Activated CD4-positive, alpha-beta T cell treated with anti-CD3 and anti-CD28 coated beads, Interleukin-2, amount 10 ng/mL, durations not matched to agents 7 days and 5 days (primary cell): ENCODE results near the gene RHBDL1. TPM values are rescaled to one million over a fixed set of nuclear protein-coding genes. Genes with fewer than 3 reads are reported as not detected.

Experiments used
- CTCF ChIA-PET: fragments of 350-600 bp; sonication (Branson Sonifier 250); formaldehyde crosslinking; loops from one replicate; lab custom pipeline; 2021; ENCODE audit warnings: antibody characterized with exemption; lab: Charles Lee
- POLR2A ChIA-PET: fragments of 350-600 bp; sonication (Branson Sonifier 250); formaldehyde crosslinking; loops from one replicate; lab custom pipeline; 2021; ENCODE audit warnings: antibody characterized with exemption; lab: Charles Lee
- DNase-seq: peaks from one replicate; pipeline ENCODE4 v3.0.0-alpha.2; 2020
- H3K27ac Mint-ChIP-seq: one replicate; pipeline ENCODE4 v1.8.0; 2021; ENCODE audit warnings: mild to moderate bottlenecking, moderate library complexity, mixed read lengths
- H3K27me3 Mint-ChIP-seq: one replicate; pipeline ENCODE4 v1.8.0; 2021; ENCODE audit warnings: mixed read lengths
- H3K36me3 Mint-ChIP-seq: one replicate; pipeline ENCODE4 v1.8.0; 2021; ENCODE audit warnings: low read depth, mixed read lengths
- H3K4me1 Mint-ChIP-seq: one replicate; pipeline ENCODE4 v1.8.0; 2021; ENCODE audit warnings: mixed read lengths
- H3K4me3 Mint-ChIP-seq: one replicate; pipeline ENCODE4 v1.8.0; 2021; ENCODE audit warnings: mild to moderate bottlenecking, moderate library complexity, mixed read lengths
- H3K9me3 Mint-ChIP-seq: one replicate; pipeline ENCODE4 v1.8.0; 2021; ENCODE audit warnings: mixed read lengths
- total RNA-seq, 2 experiments: library from RNA; stranded (reverse); gene quantifications; one replicate each; pipeline ENCODE4 v1.2.3, GENCODE V29; 2021

RHBDL1 gene
- total RNA-seq, 2 experiments from 2014 or later = 1.5 to 1.7 TPM

GRCh38 chr16:641326-642188 is 33.9 kb upstream of the RHBDL1 start, which contains the start of gene MCRIP2:
Gene MCRIP2 (plus strand): TSS chr16:641828. CDS start chr16:641992, 164 bp downstream.
- Mint-ChIP-seq H3K4me3 (peak within 1 kb of the TSS; percentile 67), H3K27me3 (peaks cover 3% of the 10 kb centered on the region), H3K27ac (peak within 1 kb of the TSS; percentile 33), H3K4me1 (peaks cover 20% of the 10 kb centered on the region), H3K36me3 (no peaks in the 10 kb centered on the region), H3K9me3 (no peaks in the 10 kb centered on the region)
- ChIA-PET CTCF (interaction anchor here (1.0 kb wide), 1 partner anchor 15 kb away, joined by 3 read pairs; no protein-coding TSS in a partner anchor), POLR2A (interaction anchor here (0.5 kb wide), 1 partner anchor 1896 kb away, joined by 3 read pairs; the partner anchor contains the start of gene PDPK1)
- peak; percentile 68 for DNase-seq

- ChIA-PET POLR2A (interaction anchor here (0.5 to 0.7 kb wide), 2 partner anchors 425 to 1895 kb away, joined by 3 read pairs; partner anchors contain the start of gene PDPK1), CTCF (interaction anchor here (1.0 kb wide), 1 partner anchor 14 kb away, joined by 3 read pairs; no protein-coding TSS in a partner anchor)
- DNase-seq = peak; percentile 31
- Mint-ChIP-seq H3K27me3 (no peaks in the 10 kb centered on the region), H3K4me3 (peak overlapping the region; percentile 67), H3K27ac (peak overlapping the region; percentile 25), H3K9me3 (no peaks in the 10 kb centered on the region), H3K36me3 (no peaks in the 10 kb centered on the region), H3K4me1 (peaks cover 17% of the 10 kb centered on the region)
Measured at GRCh38 chr16:642189-643049, 33.1 kb upstream of the RHBDL1 start.

GRCh38 chr16:643050-643368 is 32.5 kb upstream of the RHBDL1 start:
- Mint-ChIP-seq H3K27me3 (no peaks in the 10 kb centered on the region), H3K4me1 (peaks cover 19% of the 10 kb centered on the region), H3K36me3 (no peaks in the 10 kb centered on the region), H3K27ac (peak overlapping the region; percentile 25), H3K4me3 (peak overlapping the region; percentile 67), H3K9me3 (no peaks in the 10 kb centered on the region)
- no peak for DNase-seq
- CTCF ChIA-PET = interaction anchor here (1.0 kb wide), 1 partner anchor 14 kb away, joined by 3 read pairs; no protein-coding TSS in a partner anchor
- POLR2A ChIA-PET = no interaction called here

- CTCF ChIA-PET = no interaction called here
Measured at GRCh38 chr16:644556-644955, 30.9 kb upstream of the RHBDL1 start.

GRCh38 chr16:645852-646678 is 29.4 kb upstream of the RHBDL1 start:
- Mint-ChIP-seq H3K27ac (no peak overlapping the region), H3K4me1 (peaks cover 30% of the 10 kb centered on the region), H3K36me3 (no peaks in the 10 kb centered on the region), H3K4me3 (no peak overlapping the region), H3K27me3 (no peaks in the 10 kb centered on the region), H3K9me3 (no peaks in the 10 kb centered on the region)
- CTCF ChIA-PET = no interaction called here
- no peak for DNase-seq
- POLR2A ChIA-PET = no interaction called here

More at GRCh38 chr16:644556-644955, 30.9 kb upstream of the RHBDL1 start:
- H3K27ac Mint-ChIP-seq = peak overlapping the region; percentile 19
- H3K9me3 Mint-ChIP-seq = no peaks in the 10 kb centered on the region
- POLR2A ChIA-PET = no interaction called here
- peaks cover 26% of the 10 kb centered on the region for H3K4me1 Mint-ChIP-seq
- no peak for DNase-seq
- no peaks in the 10 kb centered on the region for H3K36me3 Mint-ChIP-seq
- no peaks in the 10 kb centered on the region for H3K27me3 Mint-ChIP-seq
- peak overlapping the region; percentile 25 for H3K4me3 Mint-ChIP-seq

- no peaks in the 10 kb centered on the region for H3K9me3 Mint-ChIP-seq
- H3K4me3 Mint-ChIP-seq = no peak overlapping the region
- H3K36me3 Mint-ChIP-seq = no peaks in the 10 kb centered on the region
- CTCF ChIA-PET = no interaction called here
- H3K4me1 Mint-ChIP-seq = peaks cover 30% of the 10 kb centered on the region
- POLR2A ChIA-PET = no interaction called here
- no peaks in the 10 kb centered on the region for H3K27me3 Mint-ChIP-seq
- no peak overlapping the region for H3K27ac Mint-ChIP-seq
- no peak for DNase-seq
Measured at GRCh38 chr16:646679-647172, 28.7 kb upstream of the RHBDL1 start.

GRCh38 chr16:647173-647902 is 28.1 kb upstream of the RHBDL1 start:
- no peaks in the 10 kb centered on the region for H3K9me3 Mint-ChIP-seq
- no peaks in the 10 kb centered on the region for H3K27me3 Mint-ChIP-seq
- no peak for DNase-seq
- no peaks in the 10 kb centered on the region for H3K36me3 Mint-ChIP-seq
- peaks cover 30% of the 10 kb centered on the region for H3K4me1 Mint-ChIP-seq
- no peak overlapping the region for H3K4me3 Mint-ChIP-seq
- no peak overlapping the region for H3K27ac Mint-ChIP-seq
- POLR2A ChIA-PET = no interaction called here
- CTCF ChIA-PET = interaction anchor here (0.7 to 1.5 kb wide), 7 partner anchors 11 to 58 kb away, joined by 3 to 7 read pairs (median 3); partner anchors contain the start of gene METTL26

- CTCF ChIA-PET = interaction anchor here (0.7 to 1.5 kb wide), 8 partner anchors 11 to 59 kb away, joined by 3 to 7 read pairs (median 3); partner anchors contain the start of gene METTL26
Measured at GRCh38 chr16:648071-648780, 27.2 kb upstream of the RHBDL1 start.

GRCh38 chr16:648781-649589 is 26.5 kb upstream of the RHBDL1 start, which contains the start of gene WDR90:
Gene WDR90 (plus strand): TSS chr16:649365. CDS start chr16:649417, 52 bp downstream.
- Mint-ChIP-seq H3K4me1 (peaks cover 22% of the 10 kb centered on the region), H3K36me3 (no peaks in the 10 kb centered on the region), H3K9me3 (no peaks in the 10 kb centered on the region), H3K4me3 (peak within 1 kb of the TSS; percentile 73), H3K27ac (peak within 1 kb of the TSS; percentile 77), H3K27me3 (no peaks in the 10 kb centered on the region)
- ChIA-PET POLR2A (interaction anchor here (0.7 kb wide), 1 partner anchor 20 kb away, joined by 3 read pairs; no protein-coding TSS in a partner anchor), CTCF (interaction anchor here (0.9 to 3.1 kb wide), 7 partner anchors 10 to 60 kb away, joined by 3 to 13 read pairs (median 6); partner anchors contain the start of genes METTL26 and RHOT2)
- peak; percentile 94 for DNase-seq

More at GRCh38 chr16:648071-648780, 27.2 kb upstream of the RHBDL1 start:
- peak overlapping the region; percentile 73 for H3K4me3 Mint-ChIP-seq
- H3K27ac Mint-ChIP-seq = peak overlapping the region; percentile 77
- H3K36me3 Mint-ChIP-seq = no peaks in the 10 kb centered on the region
- no peaks in the 10 kb centered on the region for H3K9me3 Mint-ChIP-seq
- H3K4me1 Mint-ChIP-seq = peaks cover 26% of the 10 kb centered on the region
- H3K27me3 Mint-ChIP-seq = no peaks in the 10 kb centered on the region
- no peak for DNase-seq
- POLR2A ChIA-PET = no interaction called here

GRCh38 chr16:649631-650030 is 25.8 kb upstream of the RHBDL1 start:
- no peak overlapping the region for H3K27ac Mint-ChIP-seq
- CTCF ChIA-PET = interaction anchor here (1.6 to 3.1 kb wide), 2 partner anchors 13 to 18 kb away, joined by 6 to 13 read pairs; partner anchors contain the start of genes METTL26 and RHOT2
- peak; percentile 33 for DNase-seq
- peak overlapping the region; percentile 72 for H3K4me3 Mint-ChIP-seq
- H3K27me3 Mint-ChIP-seq = no peaks in the 10 kb centered on the region
- no peaks in the 10 kb centered on the region for H3K36me3 Mint-ChIP-seq
- H3K9me3 Mint-ChIP-seq = no peaks in the 10 kb centered on the region
- peaks cover 15% of the 10 kb centered on the region for H3K4me1 Mint-ChIP-seq
- POLR2A ChIA-PET = interaction anchor here (0.7 kb wide), 1 partner anchor 19 kb away, joined by 3 read pairs; no protein-coding TSS in a partner anchor
